ENCODE results near the gene SMTNL2. TPM values are rescaled to one million over a fixed set of nuclear protein-coding genes. Genes with fewer than 3 reads are reported as not detected.
"Not testable (repeated sequence)": the region's sequence is repeated elsewhere in the genome, so short reads cannot be mapped to it uniquely, and the experiment has no call there.

The SMTNL2 gene
- total and polyA plus RNA-seq, 2 donors (not counting 1 experiment from before 2014, with no cell fraction given), result 0.17 to 0.99 TPM

DNA sequence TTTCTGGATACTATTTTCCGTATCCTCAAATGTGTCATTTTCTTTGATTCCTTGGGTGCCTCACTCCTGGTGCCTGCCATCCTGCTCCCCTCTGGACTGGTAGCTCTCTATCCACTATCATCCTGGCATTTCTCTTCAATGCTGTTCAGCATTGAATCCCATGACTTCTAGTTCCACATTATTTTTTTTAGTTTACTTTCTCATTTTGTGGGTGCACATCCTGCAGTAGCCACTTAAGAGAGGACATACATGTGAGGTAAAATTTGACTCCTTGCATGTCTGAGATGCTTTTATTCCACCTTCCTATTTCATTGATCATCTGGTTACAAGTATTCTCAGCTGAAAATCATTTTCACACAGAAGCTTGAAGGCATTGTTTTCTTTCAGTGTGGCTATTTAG, 38.0 kb downstream of the SMTNL2 start:
- H3K36me3 ChIP-seq (ENCODE audit: control insufficient read depth, insufficient read depth, low read length), result no peaks in the 10 kb centered on the region
- no peak overlapping the region for H3K9ac ChIP-seq (ENCODE audit: insufficient read depth, low read length)
- H3K9me3 ChIP-seq (ENCODE audit: control insufficient read depth, insufficient read depth, low read depth, low read length), result no peaks in the 10 kb centered on the region
- no peak overlapping the region for H3K27ac ChIP-seq (ENCODE audit: insufficient read depth, low read length)
- no peaks in the 10 kb centered on the region for H3K4me1 ChIP-seq (ENCODE audit: control insufficient read depth, extremely low read depth, insufficient read depth, low read length)
- H3K4me2 ChIP-seq (ENCODE audit: extremely low read depth, insufficient read depth, low read length), result no peak overlapping the region
- no peaks in the 10 kb centered on the region for H3K79me2 ChIP-seq (ENCODE audit: control insufficient read depth, insufficient read depth, low read length)
- no peak overlapping the region for H3K4me3 ChIP-seq (replicated peaks in 1 of 4; ENCODE audit: control extremely low read depth in 1 of 4, insufficient read depth in 1 of 4, low read depth in 3 of 4, low read length in 4 of 4)
- H4K20me1 ChIP-seq (ENCODE audit: control insufficient read depth, extremely low read depth, insufficient read depth, low read length), result no peaks in the 10 kb centered on the region
- no peak overlapping the region for H2AFZ ChIP-seq (ENCODE audit: low read length)
- peaks cover 8% of the 10 kb centered on the region for H3K27me3 ChIP-seq (ENCODE audit: control insufficient read depth, insufficient read depth, low read length)
- TF ChIP-seq, protein P1, sequence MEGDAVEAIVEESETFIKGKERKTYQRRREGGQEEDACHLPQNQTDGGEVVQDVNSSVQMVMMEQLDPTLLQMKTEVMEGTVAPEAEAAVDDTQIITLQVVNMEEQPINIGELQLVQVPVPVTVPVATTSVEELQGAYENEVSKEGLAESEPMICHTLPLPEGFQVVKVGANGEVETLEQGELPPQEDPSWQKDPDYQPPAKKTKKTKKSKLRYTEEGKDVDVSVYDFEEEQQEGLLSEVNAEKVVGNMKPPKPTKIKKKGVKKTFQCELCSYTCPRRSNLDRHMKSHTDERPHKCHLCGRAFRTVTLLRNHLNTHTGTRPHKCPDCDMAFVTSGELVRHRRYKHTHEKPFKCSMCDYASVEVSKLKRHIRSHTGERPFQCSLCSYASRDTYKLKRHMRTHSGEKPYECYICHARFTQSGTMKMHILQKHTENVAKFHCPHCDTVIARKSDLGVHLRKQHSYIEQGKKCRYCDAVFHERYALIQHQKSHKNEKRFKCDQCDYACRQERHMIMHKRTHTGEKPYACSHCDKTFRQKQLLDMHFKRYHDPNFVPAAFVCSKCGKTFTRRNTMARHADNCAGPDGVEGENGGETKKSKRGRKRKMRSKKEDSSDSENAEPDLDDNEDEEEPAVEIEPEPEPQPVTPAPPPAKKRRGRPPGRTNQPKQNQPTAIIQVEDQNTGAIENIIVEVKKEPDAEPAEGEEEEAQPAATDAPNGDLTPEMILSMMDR (conservative IDR thresholded peaks at IDR 0.05 in 1 of 2, IDR thresholded peaks at IDR 0.05 in 1 of 2; ENCODE audit: low read depth in 1 of 2, low read length in 2 of 2), result no peak
- no peak for TF ChIP-seq EZH2 (IDR thresholded peaks at IDR 0.05; ENCODE audit: low read length, missing control alignments)
- no peak for DNase-seq (ENCODE audit: low read depth in 2 of 2)

DNA sequence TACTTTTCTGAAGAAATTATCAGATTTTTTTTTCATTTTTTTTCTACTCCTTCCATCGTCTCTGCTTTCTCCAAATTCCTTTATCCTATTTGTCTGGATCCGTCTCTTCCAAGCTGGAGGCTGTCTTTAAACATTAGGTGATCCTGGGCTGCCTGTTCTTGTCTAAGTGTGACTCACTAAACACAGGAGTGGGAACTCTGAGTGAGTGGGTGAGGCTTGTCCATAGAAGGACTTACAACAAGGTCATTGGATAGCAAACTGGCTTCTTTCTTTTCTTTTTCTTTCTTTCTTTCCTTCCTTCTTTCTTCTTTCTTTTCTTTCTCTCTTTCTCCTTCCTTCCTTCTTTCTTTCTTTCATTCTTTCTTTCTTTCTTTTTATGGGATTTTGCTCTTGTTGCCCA, 38.9 kb downstream of the SMTNL2 start:
- no peaks in the 10 kb centered on the region for H3K9me3 ChIP-seq (ENCODE audit: control insufficient read depth, insufficient read depth, low read depth, low read length)
- H3K27me3 ChIP-seq (ENCODE audit: control insufficient read depth, insufficient read depth, low read length), result peaks cover 7% of the 10 kb centered on the region
- no peak overlapping the region for H3K27ac ChIP-seq (ENCODE audit: insufficient read depth, low read length)
- no peak for TF ChIP-seq EZH2 (IDR thresholded peaks at IDR 0.05; ENCODE audit: low read length, missing control alignments)
- TF ChIP-seq, protein P1 (conservative IDR thresholded peaks at IDR 0.05 in 1 of 2, IDR thresholded peaks at IDR 0.05 in 1 of 2; ENCODE audit: low read depth in 1 of 2, low read length in 2 of 2), result no peak
- no peaks in the 10 kb centered on the region for H3K79me2 ChIP-seq (ENCODE audit: control insufficient read depth, insufficient read depth, low read length)
- H3K4me2 ChIP-seq (ENCODE audit: extremely low read depth, insufficient read depth, low read length), result no peak overlapping the region
- H3K4me1 ChIP-seq (ENCODE audit: control insufficient read depth, extremely low read depth, insufficient read depth, low read length), result no peaks in the 10 kb centered on the region
- no peak overlapping the region for H3K9ac ChIP-seq (ENCODE audit: insufficient read depth, low read length)
- no peak overlapping the region for H3K4me3 ChIP-seq (replicated peaks in 1 of 4; ENCODE audit: control extremely low read depth in 1 of 4, insufficient read depth in 1 of 4, low read depth in 3 of 4, low read length in 4 of 4)
- DNase-seq (ENCODE audit: low read depth in 2 of 2), result peak; percentile 67 to 74
- H2AFZ ChIP-seq (ENCODE audit: low read length), result no peak overlapping the region
- no peaks in the 10 kb centered on the region for H3K36me3 ChIP-seq (ENCODE audit: control insufficient read depth, insufficient read depth, low read length)
- no peaks in the 10 kb centered on the region for H4K20me1 ChIP-seq (ENCODE audit: control insufficient read depth, extremely low read depth, insufficient read depth, low read length)

DNA sequence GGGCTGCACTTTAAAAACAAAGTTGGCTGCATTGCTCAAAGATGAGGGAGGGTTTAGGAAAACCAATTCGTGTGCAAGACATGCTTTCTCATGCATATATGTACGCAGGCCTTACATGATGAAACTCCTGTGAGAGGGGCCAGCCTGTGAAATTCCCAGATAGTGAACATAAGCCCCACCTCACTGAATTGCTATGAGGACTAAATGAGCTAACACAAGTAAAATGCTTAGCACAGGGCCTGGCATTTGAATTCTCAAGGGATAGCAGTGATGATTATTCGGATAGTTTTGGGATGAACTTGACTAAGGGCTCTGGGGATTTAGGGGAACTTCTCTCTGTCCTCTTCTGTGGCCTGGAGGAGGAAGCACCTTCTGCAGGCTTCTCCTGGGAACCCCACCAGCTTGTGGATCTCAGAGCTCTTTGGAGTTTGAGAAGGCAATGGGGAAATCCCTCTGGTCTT, 40.2 kb downstream of the SMTNL2 start:
- peak in 1 of 2 donors; percentile 40 for DNase-seq (ENCODE audit: low read depth in 2 of 2)

More for the DNA sequence above, 40.2 kb downstream of the SMTNL2 start:
- not testable (repeated sequence) for H3K36me3 ChIP-seq (ENCODE audit: control insufficient read depth, insufficient read depth, low read length); H2AFZ ChIP-seq (ENCODE audit: low read length); H3K4me1 ChIP-seq (ENCODE audit: control insufficient read depth, extremely low read depth, insufficient read depth, low read length); H3K4me2 ChIP-seq (ENCODE audit: extremely low read depth, insufficient read depth, low read length); H3K79me2 ChIP-seq (ENCODE audit: control insufficient read depth, insufficient read depth, low read length); H3K27me3 ChIP-seq (ENCODE audit: control insufficient read depth, insufficient read depth, low read length); H3K4me3 ChIP-seq (replicated peaks in 1 of 4; ENCODE audit: control extremely low read depth in 1 of 4, insufficient read depth in 1 of 4, low read depth in 3 of 4, low read length in 4 of 4); H3K9ac ChIP-seq (ENCODE audit: insufficient read depth, low read length); H3K9me3 ChIP-seq (ENCODE audit: control insufficient read depth, insufficient read depth, low read depth, low read length); H4K20me1 ChIP-seq (ENCODE audit: control insufficient read depth, extremely low read depth, insufficient read depth, low read length); H3K27ac ChIP-seq (ENCODE audit: insufficient read depth, low read length)
